Pons (tissue), 1 donor: ENCODE measurements around the gene EVA1A.

ENCODE experiments used
- DNase-seq: peaks from one replicate; pipeline ENCODE4 v3.0.0-alpha.2; 2016; ENCODE audit warnings: low spot score

EVA1A gene, protein sequence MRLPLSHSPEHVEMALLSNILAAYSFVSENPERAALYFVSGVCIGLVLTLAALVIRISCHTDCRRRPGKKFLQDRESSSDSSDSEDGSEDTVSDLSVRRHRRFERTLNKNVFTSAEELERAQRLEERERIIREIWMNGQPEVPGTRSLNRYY

DNA sequence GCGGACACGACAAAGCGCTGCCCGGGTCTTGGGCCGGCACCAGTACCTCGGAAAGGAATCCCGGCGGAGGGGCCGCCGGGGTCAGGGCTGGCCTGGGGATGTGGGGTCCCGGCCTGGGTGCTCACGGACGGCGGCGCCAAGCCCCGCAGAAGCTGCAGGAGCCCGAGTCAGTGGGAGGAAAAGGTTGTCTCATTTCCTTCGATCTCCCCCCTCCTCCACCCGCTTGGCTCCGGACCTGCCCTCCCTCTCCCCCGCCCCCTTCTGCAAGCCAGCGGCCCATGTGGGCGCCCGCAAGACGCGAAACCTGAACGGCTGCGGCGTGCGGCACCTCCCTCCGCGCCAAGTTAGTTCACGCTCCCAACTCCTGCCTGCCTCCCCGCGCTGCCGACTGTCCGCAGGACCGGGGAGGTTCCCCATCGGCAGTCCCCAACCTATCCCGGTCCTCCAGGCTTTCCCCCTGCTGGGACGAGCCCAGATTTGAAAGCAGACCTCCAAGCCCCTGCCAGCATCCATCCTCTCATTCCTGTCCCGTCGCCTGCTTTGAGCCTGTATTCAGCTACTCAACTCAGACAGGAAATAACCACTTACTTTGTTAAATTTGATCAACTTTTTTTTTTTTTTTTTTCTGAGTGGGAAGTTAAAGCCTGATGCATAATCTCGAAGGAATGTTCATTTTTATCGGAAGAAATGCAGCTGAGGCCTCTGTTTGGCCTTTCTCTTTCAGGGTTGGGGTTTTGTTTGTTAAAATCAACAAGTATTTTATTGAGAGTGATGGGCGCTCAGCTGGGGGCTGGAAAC is at the start of gene EVA1A:
Gene EVA1A, minus strand, starts transcription at position 172 of the 798 bp plus-strand sequence. CDS start 42,799 bp downstream, outside the sequence.
- DNase-seq, result no peak

DNA sequence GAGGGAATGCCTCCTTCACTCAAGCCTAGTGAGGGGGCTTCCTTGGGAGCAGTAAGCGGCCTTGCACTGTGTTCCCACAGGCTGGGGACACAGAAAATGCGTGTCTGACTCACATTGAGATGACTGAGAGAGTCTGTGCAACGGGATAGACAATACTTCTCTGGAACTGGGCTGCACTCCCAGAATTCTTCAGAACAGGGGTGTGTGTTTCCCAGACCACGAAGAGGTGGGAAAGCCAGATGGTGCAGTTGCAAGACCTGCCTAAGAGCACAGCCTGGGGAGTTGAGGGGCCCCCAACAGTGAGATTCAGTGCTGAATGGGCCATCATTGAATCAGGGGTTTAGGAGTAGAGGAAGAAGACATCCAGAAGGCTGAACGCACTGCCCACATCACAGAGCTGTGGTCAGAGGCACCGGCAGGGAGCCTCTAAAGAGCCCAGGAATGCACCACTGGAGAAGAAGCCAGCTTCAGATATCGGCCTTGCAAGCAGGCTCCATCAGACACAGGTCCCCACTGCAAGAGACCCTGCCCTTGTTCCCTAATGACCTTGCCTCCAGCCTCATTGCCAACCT is 49.3 kb upstream of the EVA1A start:
- DNase-seq, result no peak

DNA sequence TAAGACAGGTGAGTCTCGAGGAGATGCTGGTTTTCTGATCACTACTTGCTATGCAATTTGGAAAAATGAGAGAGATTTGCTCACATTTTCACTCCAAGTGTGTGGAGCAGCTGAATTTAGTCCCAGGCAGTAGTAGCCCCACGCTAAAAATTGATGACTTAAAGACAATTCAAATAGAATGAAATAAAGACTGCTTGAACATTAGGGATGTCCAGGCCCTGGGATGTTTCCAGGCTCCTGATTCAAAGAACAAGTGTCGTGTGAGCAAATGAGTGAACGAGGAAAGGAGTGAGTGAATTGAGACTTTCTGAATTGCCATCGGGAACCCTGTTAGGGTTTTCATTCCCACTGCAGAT is 48.6 kb upstream of the EVA1A start:
- no peak for DNase-seq

DNA sequence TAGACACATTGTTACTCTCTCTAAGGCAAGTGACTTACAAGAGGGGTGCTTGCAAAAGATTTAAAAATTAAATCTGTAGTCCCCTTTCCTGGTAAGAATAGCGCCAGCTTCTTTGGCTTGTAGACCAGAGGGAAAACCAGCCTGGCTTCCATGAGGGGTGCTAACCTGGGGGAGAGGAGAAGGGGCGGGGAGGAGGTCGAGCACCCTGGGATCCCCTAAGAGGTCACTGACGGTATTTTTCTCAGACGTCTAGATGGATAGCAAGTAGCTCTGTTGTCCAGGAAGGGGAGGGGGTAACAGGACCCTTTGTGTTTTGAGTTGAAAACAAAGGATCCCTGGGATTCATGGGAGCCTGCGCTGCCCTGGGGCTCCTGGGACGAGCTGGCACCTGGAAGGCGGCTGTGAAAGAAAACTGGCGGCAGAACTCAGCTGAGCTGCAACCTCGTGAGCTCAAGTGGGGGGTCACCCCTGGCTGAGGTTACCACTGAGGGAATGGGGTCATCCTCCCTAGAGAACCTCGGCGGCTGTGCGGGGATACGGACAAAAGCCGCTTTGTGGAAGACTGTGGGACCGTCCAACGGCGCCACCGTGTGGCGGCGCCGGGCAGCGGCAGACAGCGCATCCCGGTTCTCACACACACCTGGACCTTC is 48.1 kb upstream of the EVA1A start:
- DNase-seq, result peak; percentile 74

DNA sequence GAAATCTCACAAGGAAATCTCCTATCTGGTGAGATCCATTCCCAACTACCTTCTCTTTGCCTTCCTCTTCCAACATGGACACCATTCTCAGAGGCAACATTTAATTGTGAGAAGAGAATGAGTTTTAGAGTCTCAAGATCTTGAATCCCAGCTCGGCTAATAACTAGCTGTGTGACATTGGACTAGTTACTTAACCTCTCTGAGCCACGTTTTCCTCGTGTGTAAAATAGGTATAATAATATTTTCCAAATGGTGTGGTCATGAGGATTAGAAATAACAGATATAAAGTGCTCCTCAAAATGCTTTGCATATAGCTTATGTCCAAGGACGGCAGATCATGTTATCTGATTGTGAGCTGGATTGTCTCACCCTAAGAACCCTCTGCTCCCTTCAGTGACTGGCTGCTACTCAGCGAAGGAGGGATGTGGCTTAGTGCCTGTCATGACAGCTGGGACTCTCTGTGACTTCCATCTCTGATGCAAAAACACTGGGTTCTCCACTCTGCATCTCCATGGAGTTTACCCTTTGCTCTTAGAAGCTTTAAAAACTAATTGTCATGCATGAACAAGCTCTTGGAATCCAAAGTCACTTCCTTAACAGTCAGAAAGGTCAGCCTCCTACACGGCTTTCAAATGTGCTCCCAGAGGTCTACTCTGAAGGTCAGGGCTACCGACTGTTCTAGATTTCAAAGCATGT is 47.4 kb upstream of the EVA1A start:
- peak; percentile 31 for DNase-seq

DNA sequence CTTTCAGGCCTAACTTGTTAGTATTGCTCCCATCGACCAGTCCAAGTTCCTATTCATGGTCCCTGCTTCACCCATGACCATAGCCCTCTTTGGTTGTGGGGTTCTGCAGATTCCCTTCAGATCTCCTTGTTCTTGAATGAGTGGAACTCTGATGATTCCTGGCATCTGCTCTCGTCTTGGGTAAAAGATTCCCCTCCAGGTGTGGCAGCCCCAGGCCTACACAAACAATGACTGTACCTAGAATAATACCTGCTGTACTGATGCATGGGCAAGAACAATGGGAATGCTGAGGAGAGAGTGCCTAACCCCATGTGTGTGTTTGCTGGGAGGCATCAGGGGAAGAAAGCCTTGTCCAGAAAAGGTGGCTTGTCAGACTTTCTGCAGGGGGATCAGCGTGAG is 46.7 kb upstream of the EVA1A start:
- no peak for DNase-seq

DNA sequence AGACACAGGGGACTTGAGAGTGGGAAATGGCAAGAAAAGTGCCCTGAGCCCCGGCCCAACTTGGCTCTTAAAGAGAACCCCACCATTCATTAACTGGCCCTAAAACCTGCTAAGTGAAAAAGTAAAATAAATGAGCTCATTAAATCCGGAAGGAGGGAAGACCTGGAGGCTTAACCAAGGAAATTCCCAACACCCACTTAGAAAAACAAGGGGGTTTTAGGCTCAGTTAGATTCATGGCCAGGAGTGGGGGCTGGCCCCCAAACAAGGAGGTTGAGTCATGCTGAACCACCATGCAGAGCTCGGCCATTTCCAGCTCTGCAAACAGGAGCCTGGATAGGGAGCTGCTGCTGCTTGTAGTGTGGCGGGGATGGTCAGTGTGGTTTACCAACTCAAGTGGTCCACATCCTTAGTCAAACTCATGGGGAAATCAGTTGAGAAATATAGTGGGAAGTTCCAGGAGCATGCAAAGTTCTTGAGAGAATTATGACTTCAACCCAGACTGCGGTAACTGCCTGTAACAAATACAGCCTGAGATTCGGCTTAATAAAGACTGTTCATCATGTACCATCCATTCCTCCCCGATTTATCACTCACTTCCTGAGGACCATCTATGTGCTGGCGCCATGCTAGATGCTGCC is 46.1 kb upstream of the EVA1A start:
- no peak for DNase-seq

DNA sequence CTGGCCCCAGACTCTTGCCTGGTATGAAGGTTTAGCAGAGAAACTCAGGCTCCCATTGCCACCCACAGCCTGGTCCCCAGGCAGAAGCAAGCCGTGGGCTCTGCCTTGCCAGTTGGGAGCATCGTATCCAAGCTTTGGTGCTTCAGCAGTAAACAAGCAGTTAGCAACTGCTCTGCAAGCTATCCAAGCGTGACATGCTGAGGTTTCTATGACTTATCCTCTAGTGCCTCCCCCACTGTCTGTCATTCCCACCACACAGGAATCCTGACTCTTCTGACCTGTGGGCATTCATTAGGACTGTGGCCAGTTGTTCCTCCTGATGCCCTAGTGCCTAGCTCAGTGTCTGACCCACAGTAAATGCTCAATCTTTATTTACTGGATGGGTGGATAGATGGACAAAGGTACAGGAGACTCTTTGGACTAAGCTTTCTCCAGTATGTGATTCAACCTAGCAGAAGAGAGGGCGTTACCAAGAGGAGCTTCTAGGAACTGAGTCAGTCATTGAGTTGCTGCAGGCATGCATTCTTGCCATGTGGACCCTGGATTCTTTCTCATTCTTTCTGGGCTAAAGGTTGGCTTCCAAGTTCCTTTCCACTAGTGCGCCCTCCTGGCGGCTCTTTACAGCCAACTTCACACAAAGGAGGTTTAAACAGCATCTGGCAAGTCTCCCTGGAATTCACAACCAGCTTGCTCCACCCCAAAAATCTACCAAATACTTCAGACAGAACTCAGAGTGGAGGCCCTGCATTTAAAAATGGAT is 45.2 kb upstream of the EVA1A start:
- DNase-seq, result peak; percentile 42

DNA sequence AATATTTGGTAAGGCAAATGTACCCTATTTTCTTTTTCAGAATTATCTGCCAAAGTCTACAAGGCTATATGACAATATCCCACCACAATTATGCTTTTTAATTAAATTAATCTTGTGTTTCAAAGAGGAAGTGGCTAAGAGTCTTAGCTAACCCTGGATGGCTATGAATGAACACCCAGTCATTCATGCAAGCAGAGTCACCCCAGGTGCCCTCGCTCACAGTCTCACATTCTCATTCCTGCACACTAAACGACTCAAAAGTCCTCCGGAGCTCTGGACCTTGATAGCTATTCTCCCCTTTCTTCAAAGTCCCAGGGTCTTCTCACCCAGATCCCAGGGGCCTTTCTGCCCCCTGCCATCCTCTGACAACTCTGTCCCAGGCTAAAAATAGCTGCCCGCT is 43.7 kb upstream of the EVA1A start:
- DNase-seq, result no peak

DNA sequence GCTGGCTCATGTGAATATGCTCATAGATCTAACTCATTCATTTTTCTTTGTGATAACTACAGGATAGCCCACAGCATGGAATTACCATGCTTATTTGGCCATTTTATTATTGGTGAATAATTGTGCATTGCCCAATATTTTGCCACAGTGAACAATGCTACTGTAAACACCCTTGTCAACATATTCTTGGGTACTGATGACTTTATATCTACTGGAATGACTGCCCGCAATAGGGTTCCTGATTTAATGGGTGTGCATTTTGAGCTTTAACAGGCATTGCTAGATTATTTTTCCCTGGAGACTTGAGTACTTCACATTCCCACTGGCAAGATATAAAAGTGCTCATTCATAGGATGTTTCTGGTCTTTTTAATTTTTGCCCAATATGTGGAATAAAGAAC is 42.7 kb upstream of the EVA1A start:
- no peak for DNase-seq

DNA sequence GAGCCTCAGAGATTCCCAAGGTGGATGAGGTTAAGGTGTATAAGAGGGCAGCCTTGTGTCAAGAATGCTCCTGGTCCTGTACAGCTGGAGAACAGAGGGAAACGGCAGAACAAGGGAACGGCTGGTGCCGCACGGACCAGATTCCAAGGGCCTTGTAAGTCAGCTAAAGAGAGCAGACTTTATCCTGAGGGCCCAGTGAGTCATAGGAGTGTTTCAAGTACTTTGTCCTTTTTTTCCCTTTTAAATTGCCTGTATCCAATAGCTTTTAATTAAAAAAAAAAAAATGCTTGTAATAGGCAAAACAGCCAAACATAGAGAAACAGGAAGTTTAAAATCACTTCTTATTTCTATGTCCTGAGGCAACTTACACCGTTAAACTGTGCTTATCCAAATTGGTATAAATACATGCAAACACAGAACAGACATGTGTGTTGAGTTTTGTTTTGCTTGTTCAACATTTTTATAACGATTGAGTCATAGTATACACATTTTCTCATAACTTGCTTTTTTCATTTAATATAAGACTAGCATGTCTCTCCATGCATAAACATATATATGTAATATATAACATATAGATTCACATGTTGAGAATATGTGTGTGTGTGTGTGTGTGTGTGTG is 42.1 kb upstream of the EVA1A start:
- no peak for DNase-seq

DNA sequence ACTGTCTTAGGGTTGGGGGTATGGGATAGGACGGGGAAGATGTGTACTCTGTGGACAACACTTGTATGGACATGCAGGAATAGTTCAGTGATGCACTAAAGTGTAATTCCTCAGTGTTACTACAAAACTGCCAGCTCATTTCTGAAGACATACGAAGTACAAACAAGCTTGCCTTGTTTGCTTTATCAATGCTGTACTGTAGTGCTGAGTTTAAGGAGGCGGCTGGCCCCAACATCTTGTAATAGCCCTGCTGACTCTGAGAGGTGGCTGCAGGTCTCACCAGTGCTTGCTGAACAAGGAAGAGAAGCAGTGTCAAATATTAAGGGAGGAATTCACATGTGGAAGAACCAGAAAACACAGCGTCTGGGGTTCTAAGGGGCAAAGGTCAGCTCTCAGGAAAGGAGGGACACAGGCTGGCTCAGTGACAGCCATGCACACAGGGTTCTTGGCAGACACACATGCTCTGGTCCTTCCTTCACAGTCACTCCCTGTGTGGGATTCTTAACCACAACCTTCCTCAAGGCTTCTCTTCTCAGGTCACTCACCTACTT is 39.8 kb upstream of the EVA1A start:
- no peak for DNase-seq

DNA sequence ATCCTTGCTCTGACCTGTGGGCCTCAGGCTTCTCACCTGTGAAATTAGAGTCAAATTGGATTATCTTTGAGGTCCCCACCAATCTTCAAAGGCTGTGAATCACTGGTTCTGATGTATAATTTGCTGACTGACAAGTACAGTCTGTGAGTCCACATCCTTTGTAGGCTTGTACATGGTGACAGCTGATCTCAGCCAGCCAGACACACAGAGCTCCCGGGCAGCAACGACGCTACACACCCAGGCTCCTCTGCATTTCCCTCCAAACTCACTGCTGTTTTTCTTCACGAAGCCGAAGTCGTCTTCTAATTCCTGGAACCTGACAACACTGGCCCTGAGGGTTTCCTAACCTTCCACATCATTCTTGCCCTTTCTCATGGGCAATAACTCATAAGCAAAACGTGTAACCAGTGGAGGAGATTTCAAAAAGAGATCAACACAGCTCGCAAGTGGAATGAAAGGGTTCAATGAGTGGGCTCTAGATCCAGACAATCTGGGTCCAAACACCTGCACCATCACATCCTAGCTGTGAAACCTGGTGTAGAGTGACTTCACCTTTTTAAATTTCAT is 37.9 kb upstream of the EVA1A start:
- DNase-seq, result no peak

DNA sequence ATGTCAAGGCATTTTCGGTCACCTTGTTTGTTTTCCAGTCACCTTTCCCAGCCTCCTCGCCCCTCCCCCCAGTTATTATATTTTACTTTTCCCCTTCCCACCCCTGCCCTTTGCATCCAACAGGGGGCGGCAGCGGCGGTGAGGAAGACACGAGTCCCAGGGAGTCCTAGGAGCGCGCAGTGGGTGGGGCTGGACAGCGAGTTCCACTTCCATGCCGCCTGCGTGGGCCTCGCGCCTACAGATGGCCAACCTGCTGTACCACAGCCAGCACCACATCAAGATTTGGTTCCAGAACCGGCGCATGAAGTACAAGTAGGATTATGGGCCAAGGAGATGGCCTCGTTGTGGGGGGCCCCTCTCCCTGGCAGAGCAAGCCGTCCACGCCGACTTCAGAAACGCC is 37.2 kb upstream of the EVA1A start:
- no peak for DNase-seq

DNA sequence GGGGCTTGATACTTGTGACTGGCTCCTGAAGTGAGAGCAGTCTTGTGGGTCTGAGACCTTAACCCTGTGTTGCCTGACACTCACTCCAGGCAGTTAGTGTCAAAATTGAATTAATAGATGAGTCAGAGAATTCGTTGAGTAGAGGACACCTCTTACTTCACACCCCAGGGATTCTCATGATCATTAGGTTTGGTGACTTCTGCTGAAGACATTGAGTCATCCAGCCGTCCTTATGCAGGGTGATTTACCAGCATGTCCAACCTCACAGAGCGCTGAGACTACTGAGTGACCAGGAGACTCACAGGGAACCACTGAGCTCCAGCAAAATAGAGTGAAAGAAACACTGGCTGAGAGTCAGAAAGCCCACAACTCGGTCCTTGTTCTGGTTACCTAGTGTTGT is 36.0 kb upstream of the EVA1A start:
- no peak for DNase-seq

DNA sequence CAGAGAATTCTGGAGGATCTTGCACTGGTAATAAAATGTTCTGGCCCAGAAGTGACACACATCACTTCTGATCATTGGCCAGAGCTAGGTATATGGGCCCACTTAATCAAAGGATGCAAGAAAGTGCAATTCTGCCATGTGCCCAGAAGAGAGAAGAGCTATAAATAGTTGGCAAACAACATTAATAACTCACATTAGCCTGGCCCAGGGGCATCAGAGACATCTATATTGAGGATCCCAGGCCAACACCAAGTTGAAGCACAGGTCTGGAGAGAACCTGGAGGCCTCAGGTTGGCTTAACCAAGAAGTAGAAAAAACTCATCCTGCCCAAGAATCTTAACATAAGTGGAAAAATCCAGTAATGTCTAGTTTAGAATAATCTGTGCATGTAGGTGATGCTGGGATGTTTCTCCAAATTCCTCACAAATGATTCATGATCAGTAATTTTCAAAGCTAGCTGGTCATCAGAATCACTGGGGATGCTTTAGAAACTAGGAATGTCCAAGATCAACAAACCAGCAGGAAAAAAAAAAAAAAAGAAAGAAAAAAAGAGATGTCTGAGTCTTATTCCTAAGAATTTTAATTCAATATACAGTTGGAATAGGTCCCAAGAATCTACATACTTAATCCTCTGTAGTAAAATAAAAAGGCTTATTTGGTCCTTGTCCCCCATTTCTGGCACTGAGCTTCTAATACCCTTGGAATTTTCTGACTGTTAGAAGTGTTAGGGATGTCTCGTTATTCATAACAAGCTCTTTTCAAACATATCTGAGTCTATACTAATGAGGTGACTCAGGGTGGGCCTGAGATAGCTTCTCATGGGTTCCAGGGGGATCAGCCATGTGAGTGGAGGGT is 35.0 kb upstream of the EVA1A start:
- no peak for DNase-seq

DNA sequence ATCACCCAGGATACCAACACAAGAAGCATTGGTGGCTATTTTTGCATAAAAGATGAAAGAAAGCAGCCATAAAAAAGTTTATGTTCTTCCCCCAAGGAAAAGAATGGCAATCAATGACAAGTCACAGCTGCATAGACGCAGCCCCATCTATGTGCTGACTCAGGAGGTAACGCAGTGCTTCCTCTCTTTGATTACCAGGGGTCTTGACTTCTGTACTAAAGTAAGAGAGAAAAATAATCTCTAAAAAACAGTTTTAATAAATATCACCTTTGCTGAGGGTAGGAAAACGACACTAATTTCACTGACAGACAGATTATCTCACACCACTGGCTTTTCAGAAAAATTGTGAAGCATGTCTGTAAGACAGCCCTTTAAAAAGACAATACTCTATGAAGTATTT is 33.9 kb upstream of the EVA1A start:
- no peak for DNase-seq

DNA sequence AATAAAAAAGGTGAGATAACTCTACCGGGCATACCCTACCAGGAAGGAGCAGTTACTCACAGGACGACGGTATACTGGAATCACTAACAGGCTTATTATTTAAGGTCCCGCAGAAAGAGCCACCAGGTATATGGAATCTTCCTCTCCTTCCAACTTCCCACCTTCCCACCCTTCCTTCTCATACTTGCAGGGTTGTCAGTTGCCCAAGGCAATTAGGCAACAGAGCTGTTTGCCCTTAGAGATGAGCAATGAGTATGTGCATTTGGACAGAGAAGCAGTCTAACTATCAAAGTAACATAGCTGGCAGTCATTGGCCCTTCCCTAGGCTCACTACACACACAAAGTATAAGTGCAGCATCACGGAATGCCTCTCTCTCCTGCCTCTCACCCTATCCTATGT is 32.1 kb upstream of the EVA1A start:
- DNase-seq, result no peak

DNA sequence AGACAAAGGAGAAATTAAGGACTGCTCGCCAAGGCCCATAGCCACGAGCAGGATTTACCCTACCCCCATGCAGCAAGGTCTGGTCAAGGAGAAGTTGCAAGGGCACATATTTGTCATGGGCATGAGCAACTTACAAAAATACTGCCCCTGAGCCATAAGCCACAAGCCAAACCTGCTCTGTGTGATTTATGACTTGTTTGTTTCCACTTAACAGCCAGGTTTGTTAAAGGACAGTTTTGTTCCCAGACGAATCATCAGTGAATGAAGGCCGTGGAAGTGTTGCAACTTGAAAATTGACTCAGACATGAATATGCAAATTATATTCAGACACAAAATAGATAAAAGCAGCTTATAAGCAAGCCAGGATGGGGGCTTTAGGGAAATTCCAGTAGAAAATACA is 31.3 kb upstream of the EVA1A start:
- DNase-seq, result no peak
